Measurements from ENCODE around the gene HENMT1. TPM values are rescaled to one million over a fixed set of nuclear protein-coding genes. Genes with fewer than 3 reads are reported as not detected.

HENMT1 gene
- polyA plus RNA-seq, 2 of the 4 experiments (the other 2 are of a cell fraction): 8.1 to 9.7 TPM

- Histone ChIP-seq H3K27ac (peak overlapping the region; percentile 94 to 96), H3K4me1 (peaks cover 19% of the 10 kb centered on the region; the same call in 2 of the 3 replicates), H3K4me3 (peak overlapping the region; percentile 96), H3K4me2 (peak overlapping the region; percentile 82), H3K9me3 (no peaks in the 10 kb centered on the region)
- ChIA-PET CTCF (interaction anchor here (0.9 to 2.1 kb wide), 4 partner anchors 52 to 205 kb away, joined by 3 to 8 read pairs (median 4); no protein-coding TSS in a partner anchor), POLR2A (interaction anchor here (0.5 to 2.7 kb wide), 23 partner anchors 10 to 493 kb away, joined by 3 to 32 read pairs (median 4); partner anchors contain the start of genes EEIG2, GPSM2, HENMT1 and SLC25A24)
- FAIRE-seq (no peak), ATAC-seq (peak; percentile 69 to 77), DNase-seq (ENCODE audit: low read depth in 1 of 2, low spot score in 1 of 2) (peak; percentile 27 to 71)
- TF ChIP-seq ELK1 (IDR thresholded peaks at IDR 0.05; ENCODE audit: low read depth, low read length): no peak
- TF ChIP-seq CTCF (IDR thresholded peaks at IDR 0.05): 0 out of 3 replicates have a peak, but pooled peaks have one; percentile 11
- peak; percentile 8 to 24; a peak in 1 of 5 replicates for TF ChIP-seq RAD21 (conservative IDR thresholded peaks at IDR 0.05 in 1 of 2, IDR thresholded peaks at IDR 0.05 in 1 of 2)
- under 1% methylated on average over 29 of the region's 36 CpGs for WGBS (ENCODE audit: missing lambda C conversion rate)
Measured at GRCh38 chr1:108692724-108693655, 32.1 kb upstream of the HENMT1 start.

GRCh38 chr1:108691942-108692723 is 31.2 kb upstream of the HENMT1 start, which contains the start of gene PRPF38B:
Gene PRPF38B (plus strand): TSS chr1:108692310. CDS start chr1:108692592, 282 bp downstream.
- H3K27ac ChIP-seq: peak within 1 kb of the TSS; percentile 94 to 96
- DNase-seq (ENCODE audit: low read depth in 1 of 2, low spot score in 1 of 2) (peak; percentile 86 to 89), ATAC-seq (peak; percentile 98 to 99), FAIRE-seq (no peak)
- H3K4me2 ChIP-seq: peak within 1 kb of the TSS; percentile 85
- H3K4me1 ChIP-seq: peaks cover 19% of the 10 kb centered on the region; the same call in 2 of the 3 replicates
- H3K4me3 ChIP-seq: peak within 1 kb of the TSS; percentile 96
- WGBS (ENCODE audit: missing lambda C conversion rate): 0% methylated on average over 3 of the region's 59 CpGs
- TF ChIP-seq RAD21 (conservative IDR thresholded peaks at IDR 0.05 in 1 of 2, IDR thresholded peaks at IDR 0.05 in 1 of 2): no peak
- TF ChIP-seq HMGXB4 (CRISPR knock-in tag; IDR thresholded peaks at IDR 0.05; ENCODE audit: borderline replicate concordance): no peak
- TF ChIP-seq POLR2A (IDR thresholded peaks at IDR 0.05; ENCODE audit: low read length): peak; percentile 85
- peak; percentile 71 for TF ChIP-seq MAX (IDR thresholded peaks at IDR 0.05)
- no peak for TF ChIP-seq NR3C1 (IDR thresholded peaks at IDR 0.05)
- peak; percentile 66 to 93; a peak in 4 of 5 replicates for TF ChIP-seq JUN (IDR thresholded peaks at IDR 0.05)
- TF ChIP-seq RARB (CRISPR knock-in tag; IDR thresholded peaks at IDR 0.05): no peak
- TF ChIP-seq PHF8 (IDR thresholded peaks at IDR 0.05; ENCODE audit: borderline replicate concordance, low read depth): peak; percentile 70; the same call in 1 of the 2 replicates
- peak; percentile 38; the same call in 1 of the 2 replicates for TF ChIP-seq MYC (IDR thresholded peaks at IDR 0.05; ENCODE audit: borderline replicate concordance, low read length)
- TF ChIP-seq MAZ (IDR thresholded peaks at IDR 0.05; ENCODE audit: borderline replicate concordance, low read depth, low read length): peak; percentile 17; the same call in 1 of the 2 replicates
- TF ChIP-seq CHD2 (IDR thresholded peaks at IDR 0.05; ENCODE audit: low read length, partially characterized antibody): peak; percentile 37
- peak; percentile 45; the same call in 1 of the 2 replicates for TF ChIP-seq E2F6 (IDR thresholded peaks at IDR 0.05; ENCODE audit: borderline replicate concordance, low read depth)
- peak; percentile 76; the same call in 2 of the 3 replicates for TF ChIP-seq BCL3 (IDR thresholded peaks at IDR 0.05)
- TF ChIP-seq PBX3 (IDR thresholded peaks at IDR 0.05): 0 out of 2 replicates have a peak, but pooled peaks have one; percentile 23
- 0 out of 2 replicates have a peak, but pooled peaks have one; percentile 13 for TF ChIP-seq REST (IDR thresholded peaks at IDR 0.05)
- ChIA-PET POLR2A (interaction anchor here (0.8 to 2.7 kb wide), 23 partner anchors 9 to 492 kb away, joined by 3 to 32 read pairs (median 4); partner anchors contain the start of genes EEIG2, GPSM2, HENMT1 and SLC25A24), CTCF (interaction anchor here (0.9 to 2.1 kb wide), 4 partner anchors 53 to 206 kb away, joined by 3 to 8 read pairs (median 4); no protein-coding TSS in a partner anchor)
- no peaks in the 10 kb centered on the region for H3K9me3 ChIP-seq
